Measurements from ENCODE around the gene KRTAP19-7. TPM values are rescaled to one million over a fixed set of nuclear protein-coding genes. Genes with fewer than 3 reads are reported as not detected.

Gene KRTAP19-7
- total RNA-seq, 2 experiments from 2014 or later, result not detected

- intact Hi-C loops (cut with micrococcal nuclease; ENCODE audit: unreplicated experiment), result no loop called here
- POLR2A ChIA-PET, result no interaction called here
- Histone ChIP-seq H3K4me3 (ENCODE audit: low read depth, low read length, poor library complexity, severe bottlenecking) (no peak overlapping the region), H3K4me1 (ENCODE audit: insufficient read depth, low read length, poor library complexity, severe bottlenecking) (no peaks in the 10 kb centered on the region), H2AFZ (ENCODE audit: low read length) (no peak overlapping the region), H4K20me1 (ENCODE audit: insufficient read depth, low read length) (no peaks in the 10 kb centered on the region), H3K4me2 (ENCODE audit: low read length) (no peak overlapping the region), H3K79me2 (ENCODE audit: insufficient read depth, low read depth, low read length) (no peaks in the 10 kb centered on the region), H3K27ac (ENCODE audit: low read depth, low read length, poor library complexity, severe bottlenecking) (no peak overlapping the region), H3K9me2 (ENCODE audit: insufficient read depth, low read length) (no peaks in the 10 kb centered on the region), H3K9me3 (ENCODE audit: low read length) (0 out of 2 replicates have a peak, but pooled peaks cover 4% of the 10 kb centered on the region), H3K36me3 (ENCODE audit: insufficient read depth, low read length) (no peaks in the 10 kb centered on the region)
- BruUV-seq (replicated peaks), result no TSS peak
- TF ChIP-seq EZH2phosphoT487 (IDR thresholded peaks at IDR 0.05; ENCODE audit: borderline replicate concordance, low read depth, low read length) (no peak), CTCF (conservative IDR thresholded peaks at IDR 0.05; ENCODE audit: low read length) (no peak)
- DNase-seq (ENCODE audit: low spot score), result no peak
- CTCF ChIA-PET (ENCODE audit: unreplicated experiment), result no interaction called here
Measured at GRCh38 chr21:30552782-30553181, 8.3 kb downstream of the KRTAP19-7 start.

- Histone ChIP-seq H3K4me1 (ENCODE audit: insufficient read depth, low read length, poor library complexity, severe bottlenecking) (no peaks in the 10 kb centered on the region), H4K20me1 (ENCODE audit: insufficient read depth, low read length) (no peaks in the 10 kb centered on the region), H3K4me2 (ENCODE audit: low read length) (no peak within 1 kb of the TSS), H3K4me3 (ENCODE audit: low read depth, low read length, poor library complexity, severe bottlenecking) (no peak within 1 kb of the TSS), H3K27ac (ENCODE audit: low read depth, low read length, poor library complexity, severe bottlenecking) (no peak within 1 kb of the TSS), H3K9me2 (ENCODE audit: insufficient read depth, low read length) (no peaks in the 10 kb centered on the region), H3K79me2 (ENCODE audit: insufficient read depth, low read depth, low read length) (no peaks in the 10 kb centered on the region), H3K36me3 (ENCODE audit: insufficient read depth, low read length) (no peaks in the 10 kb centered on the region), H2AFZ (ENCODE audit: low read length) (no peak within 1 kb of the TSS), H3K9me3 (ENCODE audit: low read length) (no peaks in the 10 kb centered on the region)
- intact Hi-C loops (cut with micrococcal nuclease; ENCODE audit: unreplicated experiment), result no loop called here
- CTCF ChIA-PET (ENCODE audit: unreplicated experiment), result no interaction called here
- DNase-seq (ENCODE audit: low spot score), result no peak
- POLR2A ChIA-PET, result no interaction called here
- TF ChIP-seq CTCF (conservative IDR thresholded peaks at IDR 0.05; ENCODE audit: low read length) (no peak), EZH2phosphoT487 (IDR thresholded peaks at IDR 0.05; ENCODE audit: borderline replicate concordance, low read depth, low read length) (no peak)
- BruUV-seq (replicated peaks), result no TSS peak
Measured at GRCh38 chr21:30541764-30542163, 19.4 kb downstream of the KRTAP19-7 start, which contains the start of gene KRTAP19-6. Gene KRTAP19-6, minus strand, starts transcription at chr21:30541864. Its CDS starts 31 bp downstream, at chr21:30541833.

GRCh38 chr21:30518876-30519275, 42.2 kb downstream of the KRTAP19-7 start:
- Histone ChIP-seq H3K79me2 (ENCODE audit: insufficient read depth, low read depth, low read length) (no peaks in the 10 kb centered on the region), H3K27ac (ENCODE audit: low read depth, low read length, poor library complexity, severe bottlenecking) (no peak overlapping the region), H3K4me3 (ENCODE audit: low read depth, low read length, poor library complexity, severe bottlenecking) (no peak overlapping the region), H3K4me2 (ENCODE audit: low read length) (no peak overlapping the region), H3K36me3 (ENCODE audit: insufficient read depth, low read length) (no peaks in the 10 kb centered on the region), H3K9me3 (ENCODE audit: low read length) (no peaks in the 10 kb centered on the region; the same call in 1 of the 2 replicates), H3K4me1 (ENCODE audit: insufficient read depth, low read length, poor library complexity, severe bottlenecking) (no peaks in the 10 kb centered on the region), H3K9me2 (ENCODE audit: insufficient read depth, low read length) (no peaks in the 10 kb centered on the region), H2AFZ (ENCODE audit: low read length) (no peak overlapping the region), H4K20me1 (ENCODE audit: insufficient read depth, low read length) (no peaks in the 10 kb centered on the region)
- DNase-seq (ENCODE audit: low spot score), result no peak
- BruUV-seq (replicated peaks), result no TSS peak
- intact Hi-C loops (cut with micrococcal nuclease; ENCODE audit: unreplicated experiment), result no loop called here
- TF ChIP-seq EZH2phosphoT487 (IDR thresholded peaks at IDR 0.05; ENCODE audit: borderline replicate concordance, low read depth, low read length) (no peak), CTCF (conservative IDR thresholded peaks at IDR 0.05; ENCODE audit: low read length) (no peak)
- CTCF ChIA-PET (ENCODE audit: unreplicated experiment), result no interaction called here
- POLR2A ChIA-PET, result no interaction called here
